DND-41 (cell line): ENCODE data around the gene NDUFS2.
A peak's percentile ranks its signal among the peaks of the same experiment; 100 is the strongest.

Experiments
- ATAC-seq: fragments of 200-7000 bp; cut with Tn5 transposase; 3 replicates; pipeline ENCODE4 v1.9.1; 2021; ENCODE audit warnings: low read depth; ENCODE audit not compliant: insufficient read depth
- DNase-seq: peaks from one replicate; pipeline ENCODE4 v3.0.0-alpha.2; 2020
- H2AFZ ChIP-seq: 2 replicates; pipeline ENCODE4 v1.6.0; 2012; ENCODE audit warnings: low read depth, low read length
- H3K27ac ChIP-seq: 2 replicates; pipeline ENCODE4 v1.5.1; 2012; ENCODE audit warnings: low read length, inconsistent platforms
- H3K27me3 ChIP-seq: fragments of 200-600 bp; sonication (generic); 2 replicates; pipeline ENCODE4 v1.6.0; 2012; ENCODE audit warnings: low read length, mild to moderate bottlenecking, inconsistent platforms; ENCODE audit not compliant: insufficient read depth, poor library complexity
- H3K36me3 ChIP-seq: 2 replicates; pipeline ENCODE4 v1.5.1; 2012; ENCODE audit warnings: low read length, inconsistent platforms; ENCODE audit not compliant: insufficient read depth
- H3K4me1 ChIP-seq: 2 replicates; pipeline ENCODE4 v1.5.1; 2012; ENCODE audit warnings: mild to moderate bottlenecking, low read length; ENCODE audit not compliant: insufficient read depth
- H3K4me2 ChIP-seq: 2 replicates; pipeline ENCODE4 v1.6.0; 2012; ENCODE audit warnings: mild to moderate bottlenecking, moderate library complexity, low read length, inconsistent platforms; ENCODE audit not compliant: insufficient read depth
- H3K4me3 ChIP-seq, 2 experiments: fragments of 200-600 bp in 1 of 2; shearing (Covaris generic) in 1 of 2; 2 replicates each; pipeline ENCODE4 v1.5.1; 2012 to 2016; ENCODE audit warnings: inconsistent platforms in 2 of 2, low read length in 2 of 2, mild to moderate bottlenecking in 2 of 2, low read depth in 1 of 2, moderate library complexity in 1 of 2
- H3K79me2 ChIP-seq: 2 replicates; pipeline ENCODE4 v1.6.0; 2012; ENCODE audit warnings: low read length, inconsistent platforms; ENCODE audit not compliant: insufficient read depth
- H3K9ac ChIP-seq: 2 replicates; pipeline ENCODE4 v1.6.0; 2012; ENCODE audit warnings: low read depth, mild to moderate bottlenecking, inconsistent platforms, low read length, moderate library complexity
- H3K9me3 ChIP-seq: 2 replicates; pipeline ENCODE4 v1.5.1; 2012; ENCODE audit warnings: low read length, moderate library complexity, mild to moderate bottlenecking, inconsistent platforms; ENCODE audit not compliant: insufficient read depth, severe bottlenecking
- H4K20me1 ChIP-seq: 2 replicates; pipeline ENCODE4 v1.6.0; 2012; ENCODE audit warnings: low read length; ENCODE audit not compliant: insufficient read depth
- CTCF ChIP-seq: IDR thresholded peaks from 2 replicates; pipeline ENCODE4 v1.5.1; 2012; ENCODE audit warnings: borderline replicate concordance, low read length, moderate library complexity, mild to moderate bottlenecking; ENCODE audit not compliant: poor library complexity, severe bottlenecking; ENCODE audit errors: extremely low read depth
- EZH2 ChIP-seq: IDR thresholded peaks from 3 replicates; pipeline ENCODE4 v1.6.1; 2012; ENCODE audit warnings: borderline replicate concordance, low read depth, mild to moderate bottlenecking, moderate library complexity, low read length, inconsistent platforms; ENCODE audit not compliant: severe bottlenecking

The NDUFS2 gene

GRCh38 chr1:161165742-161166668 lies 36.2 kb upstream of the NDUFS2 start, which contains the start of gene PPOX:
PPOX (plus strand) TSS chr1:161166426; CDS start chr1:161166848, 422 bp downstream.
- no peaks in the 10 kb centered on the region for H4K20me1 ChIP-seq
- peaks cover 58% of the 10 kb centered on the region for H3K36me3 ChIP-seq
- ATAC-seq: peak; percentile 96
- peak within 1 kb of the TSS; percentile 100 for H3K4me2 ChIP-seq
- TF ChIP-seq EZH2 (no peak), CTCF (peak; percentile 66)
- no peaks in the 10 kb centered on the region for H3K9me3 ChIP-seq
- H3K4me3 ChIP-seq: peak within 1 kb of the TSS; percentile 79 to 92
- peak within 1 kb of the TSS; percentile 67 for H3K27ac ChIP-seq
- no peaks in the 10 kb centered on the region for H3K27me3 ChIP-seq
- H3K4me1 ChIP-seq: peaks cover 64% of the 10 kb centered on the region
- peak within 1 kb of the TSS; percentile 90 for H3K9ac ChIP-seq
- peaks cover 11% of the 10 kb centered on the region for H3K79me2 ChIP-seq
- peak; percentile 96 for DNase-seq
- H2AFZ ChIP-seq: peak within 1 kb of the TSS; percentile 96

- no peaks in the 10 kb centered on the region for H4K20me1 ChIP-seq
- H3K27me3 ChIP-seq: no peaks in the 10 kb centered on the region
- ATAC-seq (no peak), DNase-seq (no peak)
- H2AFZ ChIP-seq: peak overlapping the region; percentile 96
- no peaks in the 10 kb centered on the region for H3K9me3 ChIP-seq
- H3K4me3 ChIP-seq: peak overlapping the region; percentile 79 to 92
- peak overlapping the region; percentile 66 for H3K27ac ChIP-seq
- H3K4me2 ChIP-seq: peak overlapping the region; percentile 100
- TF ChIP-seq CTCF (peak; percentile 5), EZH2 (no peak)
- H3K9ac ChIP-seq: peak overlapping the region; percentile 90
- peaks cover 59% of the 10 kb centered on the region for H3K36me3 ChIP-seq
- peaks cover 55% of the 10 kb centered on the region for H3K4me1 ChIP-seq
- H3K79me2 ChIP-seq: peaks cover 9% of the 10 kb centered on the region
Observed at GRCh38 chr1:161166669-161167548, 35.3 kb upstream of the NDUFS2 start.

- DNase-seq (no peak), ATAC-seq (no peak)
- Histone ChIP-seq H3K79me2 (peaks cover 9% of the 10 kb centered on the region), H3K4me3 (no peak overlapping the region), H3K9me3 (no peaks in the 10 kb centered on the region), H2AFZ (no peak overlapping the region), H3K9ac (no peak overlapping the region), H3K36me3 (peaks cover 59% of the 10 kb centered on the region), H3K27me3 (no peaks in the 10 kb centered on the region), H3K4me2 (no peak overlapping the region), H4K20me1 (no peaks in the 10 kb centered on the region), H3K4me1 (peaks cover 40% of the 10 kb centered on the region), H3K27ac (no peak overlapping the region)
- no peak for TF ChIP-seq CTCF
Observed at GRCh38 chr1:161168906-161169305, 33.3 kb upstream of the NDUFS2 start.
